Right forelimb (tissue), 1 donor: ENCODE measurements around the gene CHST7.
"Not testable (repeated sequence)": the region's sequence is repeated elsewhere in the genome, so short reads cannot be mapped to it uniquely, and the experiment has no call there.

ENCODE experiments used
- DNase-seq: peaks from one replicate; pipeline ENCODE4 v3.0.0-alpha.2; 2018

Gene CHST7

GRCh38 chrX:46573331-46573891 lies at the start of gene CHST7:
TSS of gene CHST7 (plus strand) at chrX:46573765. CDS start at chrX:46573932, 167 bp downstream.
- DNase-seq = peak; percentile 64

- DNase-seq = not testable (repeated sequence)
Observed at GRCh38 chrX:46528640-46529039, 44.9 kb upstream of the CHST7 start.

GRCh38 chrX:46529740-46530403 lies 43.7 kb upstream of the CHST7 start:
- not testable (repeated sequence) for DNase-seq

GRCh38 chrX:46530404-46530908 lies 43.1 kb upstream of the CHST7 start:
- DNase-seq = not testable (repeated sequence)

GRCh38 chrX:46531442-46531841 lies 42.1 kb upstream of the CHST7 start:
- DNase-seq = no peak

GRCh38 chrX:46543441-46543840 lies 30.1 kb upstream of the CHST7 start:
- DNase-seq = no peak

GRCh38 chrX:46544527-46544926 lies 29.0 kb upstream of the CHST7 start:
- not testable (repeated sequence) for DNase-seq

GRCh38 chrX:46545111-46546005 lies 28.2 kb upstream of the CHST7 start, which contains the start of gene ZNF674:
TSS of gene ZNF674 (minus strand) at chrX:46545421. CDS start at chrX:46542087, 3,334 bp downstream.
- DNase-seq = peak; percentile 93

- no peak for DNase-seq
Observed at GRCh38 chrX:46547857-46548256, 25.7 kb upstream of the CHST7 start.

GRCh38 chrX:46549914-46550313 lies 23.7 kb upstream of the CHST7 start:
- DNase-seq = no peak

- no peak for DNase-seq
Observed at GRCh38 chrX:46551494-46552128, 22.0 kb upstream of the CHST7 start.

GRCh38 chrX:46553935-46554334 lies 19.6 kb upstream of the CHST7 start:
- no peak for DNase-seq

GRCh38 chrX:46554942-46555341 lies 18.6 kb upstream of the CHST7 start:
- no peak for DNase-seq

- no peak for DNase-seq
Observed at GRCh38 chrX:46559062-46559461, 14.5 kb upstream of the CHST7 start.

- no peak for DNase-seq
Observed at GRCh38 chrX:46561824-46562657, 11.5 kb upstream of the CHST7 start.

- DNase-seq = no peak
Observed at GRCh38 chrX:46567388-46567787, 6.2 kb upstream of the CHST7 start.

GRCh38 chrX:46569621-46570020 lies 3.9 kb upstream of the CHST7 start:
- no peak for DNase-seq

GRCh38 chrX:46571423-46572339 lies 1.9 kb upstream of the CHST7 start:
- DNase-seq = no peak

GRCh38 chrX:46572340-46572936 lies 1.1 kb upstream of the CHST7 start:
- no peak for DNase-seq
